A204.1 (cell line): Measurements from ENCODE around the gene SAYSD1.
"Not testable (repeated sequence)": the region's sequence is repeated elsewhere in the genome, so short reads cannot be mapped to it uniquely, and the experiment has no call there.

Source experiments
- FAIRE-seq: peaks from 2 replicates; lab custom pipeline; 2012; peaks lifted over from hg19 to GRCh38; lab: Jason Lieb, UNC

Gene SAYSD1

GRCh38 chr6:39114704-39115599, at the start of gene SAYSD1:
Gene SAYSD1, minus strand, starts transcription at chr6:39115186. Its CDS starts 97 bp downstream, at chr6:39115089.
- FAIRE-seq = no peak

- no peak for FAIRE-seq
These were observed 42.5 kb upstream of the SAYSD1 start for GRCh38 chr6:39157511-39157910.

GRCh38 chr6:39156801-39157200, 41.8 kb upstream of the SAYSD1 start:
- no peak for FAIRE-seq

- FAIRE-seq = no peak
These were observed 39.7 kb upstream of the SAYSD1 start for GRCh38 chr6:39154705-39155104.

- FAIRE-seq = no peak
These were observed 38.9 kb upstream of the SAYSD1 start for GRCh38 chr6:39153766-39154397.

- FAIRE-seq = no peak
These were observed 37.3 kb upstream of the SAYSD1 start for GRCh38 chr6:39152262-39152661.

GRCh38 chr6:39151211-39151610, 36.2 kb upstream of the SAYSD1 start:
- no peak for FAIRE-seq

GRCh38 chr6:39144481-39145173, 29.6 kb upstream of the SAYSD1 start:
- no peak for FAIRE-seq

- no peak for FAIRE-seq
These were observed 28.4 kb upstream of the SAYSD1 start for GRCh38 chr6:39143238-39143930.

GRCh38 chr6:39140556-39141167, 25.7 kb upstream of the SAYSD1 start:
- no peak for FAIRE-seq

GRCh38 chr6:39137245-39137644, 22.3 kb upstream of the SAYSD1 start:
- FAIRE-seq = no peak

GRCh38 chr6:39136207-39136606, 21.2 kb upstream of the SAYSD1 start:
- FAIRE-seq = not testable (repeated sequence)

GRCh38 chr6:39134761-39135160, 19.8 kb upstream of the SAYSD1 start:
- FAIRE-seq = not testable (repeated sequence)

- FAIRE-seq = no peak
These were observed 15.7 kb upstream of the SAYSD1 start for GRCh38 chr6:39130691-39131090.

- no peak for FAIRE-seq
These were observed 13.8 kb upstream of the SAYSD1 start for GRCh38 chr6:39128832-39129231.

- no peak for FAIRE-seq
These were observed 13.1 kb upstream of the SAYSD1 start for GRCh38 chr6:39128106-39128505.

GRCh38 chr6:39124114-39124513, 9.1 kb upstream of the SAYSD1 start:
- FAIRE-seq = no peak

GRCh38 chr6:39118921-39119320, 3.9 kb upstream of the SAYSD1 start:
- no peak for FAIRE-seq

GRCh38 chr6:39114388-39114703, 640 bp downstream of the SAYSD1 start:
- no peak for FAIRE-seq

- FAIRE-seq = no peak
These were observed 1.2 kb downstream of the SAYSD1 start for GRCh38 chr6:39113788-39114187.

- no peak for FAIRE-seq
These were observed 3.7 kb downstream of the SAYSD1 start for GRCh38 chr6:39111280-39111679.
